SU-DHL-6 (cell line): ENCODE data around the gene POLR2H.

Source experiments
- H2AFZ ChIP-seq: fragments of 200-600 bp; sonication (generic); 2 replicates; pipeline ENCODE4 v1.6.1; 2014; ENCODE audit warnings: low read depth, mild to moderate bottlenecking, moderate library complexity, mixed read lengths, antibody characterized with exemption, low read length; ENCODE audit not compliant: severe bottlenecking
- H3F3A ChIP-seq: fragments of 200-600 bp; shearing (Covaris generic); 2 replicates; pipeline ENCODE4 v1.6.0; 2016; ENCODE audit warnings: antibody characterized with exemption, mild to moderate bottlenecking; ENCODE audit not compliant: insufficient read depth
- H3K27ac ChIP-seq: fragments of 200-600 bp; sonication (generic); 2 replicates; pipeline ENCODE4 v1.5.1; 2016; ENCODE audit warnings: low read depth, mild to moderate bottlenecking, low read length, moderate library complexity, mixed read lengths
- H3K27me3 ChIP-seq: fragments of 200-600 bp; sonication (generic), shearing (Covaris generic); 2 replicates; pipeline ENCODE4 v1.6.0; 2014; ENCODE audit warnings: mild to moderate bottlenecking, low read length
- H3K36me3 ChIP-seq: fragments of 200-600 bp; sonication (generic); 2 replicates; pipeline ENCODE4 v1.6.1; 2014; ENCODE audit warnings: mild to moderate bottlenecking, low read length, mixed read lengths
- H3K4me2 ChIP-seq: fragments of 300-600, 200-600 bp; shearing (Covaris generic), sonication (generic); 2 replicates; pipeline ENCODE4 v1.6.0; 2014; ENCODE audit warnings: low read length, low read depth, mild to moderate bottlenecking; ENCODE audit not compliant: poor library complexity, severe bottlenecking
- H3K4me3 ChIP-seq: fragments of 200-600 bp; sonication (generic); 2 replicates; pipeline ENCODE4 v1.5.1; 2014; ENCODE audit warnings: antibody characterized with exemption, low read length, mild to moderate bottlenecking, mixed read lengths; ENCODE audit not compliant: insufficient read depth, poor library complexity, severe bottlenecking
- H3K79me2 ChIP-seq: fragments of 200-600 bp; sonication (generic); 2 replicates; pipeline ENCODE4 v1.6.1; 2014; ENCODE audit warnings: mild to moderate bottlenecking, low read length, moderate library complexity; ENCODE audit not compliant: insufficient read depth
- H3K9ac ChIP-seq: fragments of 200-600 bp; sonication (generic); 2 replicates; pipeline ENCODE4 v1.7.0; 2014; ENCODE audit warnings: mild to moderate bottlenecking, low read length
- H3K9me2 ChIP-seq: fragments of 200-600 bp; sonication (generic); replicated peaks from 2 replicates; pipeline ENCODE4 v1.6.1; 2014; ENCODE audit warnings: low read length; ENCODE audit not compliant: insufficient read depth
- H3K9me3 ChIP-seq: fragments of 200-600 bp; sonication (generic); 2 replicates; pipeline ENCODE4 v1.6.1; 2014; ENCODE audit warnings: low read length, mixed read lengths; ENCODE audit not compliant: insufficient read depth
- H4K20me1 ChIP-seq: fragments of 200-600 bp; sonication (generic); 2 replicates; pipeline ENCODE4 v1.6.1; 2014; ENCODE audit warnings: low read depth, mild to moderate bottlenecking, antibody characterized with exemption, low read length, moderate library complexity, mixed read lengths
- EZH2phosphoT487 ChIP-seq: fragments of 200-600 bp; sonication (generic), shearing (Covaris generic); conservative IDR thresholded peaks from 2 replicates; pipeline ENCODE4 v1.6.1; 2018; ENCODE audit warnings: mild to moderate bottlenecking, antibody characterized with exemption, low read length, moderate library complexity, mixed read lengths
- TF ChIP-seq, protein P1 (sequence below): fragments of 200-600 bp; sonication (generic); IDR thresholded peaks from one replicate; pipeline ENCODE4 v1.5.1; 2017; ENCODE audit warnings: antibody characterized with exemption, mild to moderate bottlenecking, low read length, moderate library complexity; ENCODE audit not compliant: insufficient read depth, poor library complexity, severe bottlenecking

The POLR2H gene

DNA sequence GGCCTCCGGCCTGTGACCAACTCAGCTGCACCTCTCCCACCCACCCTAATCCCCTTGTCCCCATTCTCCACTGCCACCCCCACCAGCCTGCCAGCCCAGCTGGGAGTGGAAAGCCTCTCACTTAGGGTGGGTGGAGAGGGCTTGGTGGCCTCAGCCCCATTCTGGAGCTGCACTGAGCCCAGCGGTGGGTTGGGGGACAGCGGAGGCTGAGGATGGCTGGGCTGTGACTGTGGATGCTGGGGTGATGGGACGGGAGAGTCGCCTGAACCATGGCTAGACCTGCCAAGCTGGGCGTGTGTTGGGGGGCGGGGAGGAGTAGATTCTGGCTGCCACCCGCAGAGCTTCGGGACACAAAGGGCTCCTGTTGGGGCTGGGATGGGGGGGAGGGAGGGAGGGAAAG is 1.9 kb upstream of the POLR2H start:
- Histone ChIP-seq H2AFZ (no peak overlapping the region), H3K36me3 (no peaks in the 10 kb centered on the region), H3K27ac (no peak overlapping the region), H4K20me1 (no peaks in the 10 kb centered on the region; the same call in 1 of the 2 replicates), H3K27me3 (no peaks in the 10 kb centered on the region), H3F3A (no peaks in the 10 kb centered on the region), H3K9me3 (no peaks in the 10 kb centered on the region), H3K79me2 (peaks cover 13% of the 10 kb centered on the region), H3K4me2 (no peak overlapping the region), H3K9ac (no peak overlapping the region), H3K9me2 (no peaks in the 10 kb centered on the region), H3K4me3 (no peak overlapping the region)
- TF ChIP-seq, protein P1, sequence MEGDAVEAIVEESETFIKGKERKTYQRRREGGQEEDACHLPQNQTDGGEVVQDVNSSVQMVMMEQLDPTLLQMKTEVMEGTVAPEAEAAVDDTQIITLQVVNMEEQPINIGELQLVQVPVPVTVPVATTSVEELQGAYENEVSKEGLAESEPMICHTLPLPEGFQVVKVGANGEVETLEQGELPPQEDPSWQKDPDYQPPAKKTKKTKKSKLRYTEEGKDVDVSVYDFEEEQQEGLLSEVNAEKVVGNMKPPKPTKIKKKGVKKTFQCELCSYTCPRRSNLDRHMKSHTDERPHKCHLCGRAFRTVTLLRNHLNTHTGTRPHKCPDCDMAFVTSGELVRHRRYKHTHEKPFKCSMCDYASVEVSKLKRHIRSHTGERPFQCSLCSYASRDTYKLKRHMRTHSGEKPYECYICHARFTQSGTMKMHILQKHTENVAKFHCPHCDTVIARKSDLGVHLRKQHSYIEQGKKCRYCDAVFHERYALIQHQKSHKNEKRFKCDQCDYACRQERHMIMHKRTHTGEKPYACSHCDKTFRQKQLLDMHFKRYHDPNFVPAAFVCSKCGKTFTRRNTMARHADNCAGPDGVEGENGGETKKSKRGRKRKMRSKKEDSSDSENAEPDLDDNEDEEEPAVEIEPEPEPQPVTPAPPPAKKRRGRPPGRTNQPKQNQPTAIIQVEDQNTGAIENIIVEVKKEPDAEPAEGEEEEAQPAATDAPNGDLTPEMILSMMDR: no peak
- no peak for TF ChIP-seq EZH2phosphoT487

DNA sequence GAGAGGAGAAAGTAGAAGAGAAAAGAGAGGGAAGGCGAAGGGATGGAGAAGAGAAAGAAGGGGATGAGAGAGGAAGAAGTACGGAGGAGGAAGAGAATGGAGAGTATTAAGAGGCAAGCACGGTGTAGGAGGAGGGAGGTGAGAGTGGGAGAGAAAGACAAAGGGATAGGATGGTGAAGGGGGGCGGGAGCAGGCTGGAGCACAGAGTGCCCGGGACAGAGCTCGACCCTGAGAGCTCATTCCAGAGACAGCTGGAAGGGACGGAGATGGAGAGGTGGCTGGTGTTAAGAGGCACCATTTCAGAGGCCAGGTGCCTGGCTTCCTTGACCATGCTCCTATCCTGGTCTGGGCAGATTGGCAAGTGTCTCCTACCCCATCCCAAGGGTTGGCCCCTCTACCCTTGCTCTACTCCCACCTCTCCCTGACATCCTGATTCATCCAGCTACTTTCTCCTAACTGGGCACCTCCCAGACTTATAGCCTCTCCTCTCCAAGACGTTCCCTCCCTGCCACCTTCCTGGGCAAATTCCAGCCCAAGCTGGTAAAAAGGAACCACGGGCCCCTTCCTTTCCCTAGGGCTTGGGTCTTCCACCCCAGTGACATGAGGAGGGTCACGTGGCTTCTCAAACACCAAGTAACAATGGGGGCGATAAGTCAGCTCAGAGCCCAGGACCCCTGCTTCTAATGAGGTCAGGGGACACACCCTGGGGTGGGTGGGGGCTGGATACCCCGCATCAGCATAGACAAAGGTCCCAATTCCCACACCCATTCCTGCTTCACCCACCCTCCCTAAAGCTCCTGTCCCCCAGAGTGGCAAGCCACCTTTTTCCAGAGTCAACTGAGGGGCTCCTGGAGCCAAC is 1.2 kb upstream of the POLR2H start:
- H3K27ac ChIP-seq: no peak overlapping the region
- no peaks in the 10 kb centered on the region; the same call in 1 of the 2 replicates for H4K20me1 ChIP-seq
- H3K36me3 ChIP-seq: peaks cover 5% of the 10 kb centered on the region; the same call in 1 of the 2 replicates
- H3K9ac ChIP-seq: no peak overlapping the region
- H3K9me2 ChIP-seq: no peaks in the 10 kb centered on the region
- no peak overlapping the region for H2AFZ ChIP-seq
- no peaks in the 10 kb centered on the region for H3K9me3 ChIP-seq
- no peaks in the 10 kb centered on the region for H3F3A ChIP-seq
- TF ChIP-seq, protein P1: no peak
- no peak for TF ChIP-seq EZH2phosphoT487
- no peak overlapping the region for H3K4me3 ChIP-seq
- no peak overlapping the region for H3K4me2 ChIP-seq
- H3K79me2 ChIP-seq: peaks cover 20% of the 10 kb centered on the region
- no peaks in the 10 kb centered on the region for H3K27me3 ChIP-seq

DNA sequence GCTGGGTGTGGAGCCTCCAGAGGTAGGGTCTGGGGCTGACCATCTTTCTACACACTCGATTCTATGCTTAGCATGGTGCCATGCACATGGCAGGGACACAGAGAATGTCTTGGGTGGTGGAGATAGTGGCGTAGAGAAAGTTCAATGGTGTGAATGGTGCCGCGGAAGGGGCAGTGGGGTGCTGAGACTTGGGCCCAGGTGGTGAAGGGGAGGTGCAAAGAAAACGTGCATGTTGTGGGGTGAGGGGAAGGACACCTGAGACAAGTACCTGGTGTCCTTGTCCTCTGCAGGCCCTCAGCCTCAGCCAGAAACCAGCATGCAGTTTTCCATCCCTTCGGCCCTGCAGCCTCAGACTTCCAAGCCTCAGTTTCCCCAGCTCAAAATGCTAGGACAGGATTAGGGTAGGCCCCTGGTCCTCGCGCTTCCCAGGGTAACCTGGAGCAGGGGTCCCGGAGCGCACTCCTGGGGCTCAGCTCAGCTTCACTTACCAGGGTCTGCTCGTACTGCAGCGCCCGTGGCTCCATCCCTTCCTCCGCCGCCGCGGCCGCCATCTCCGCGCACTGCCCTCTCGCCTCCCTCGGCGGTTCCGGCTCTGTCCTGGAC is 480 bp upstream of the POLR2H start:
- peak overlapping the region; percentile 85 for H3K4me2 ChIP-seq
- H4K20me1 ChIP-seq: no peaks in the 10 kb centered on the region; the same call in 1 of the 2 replicates
- H3F3A ChIP-seq: no peaks in the 10 kb centered on the region
- H3K27ac ChIP-seq: no peak overlapping the region
- H3K4me3 ChIP-seq: peak overlapping the region; percentile 71
- H3K27me3 ChIP-seq: no peaks in the 10 kb centered on the region
- H2AFZ ChIP-seq: peak overlapping the region; percentile 86
- H3K79me2 ChIP-seq: peaks cover 20% of the 10 kb centered on the region
- no peaks in the 10 kb centered on the region for H3K9me2 ChIP-seq
- H3K9me3 ChIP-seq: no peaks in the 10 kb centered on the region
- H3K9ac ChIP-seq: peak overlapping the region; percentile 75
- peaks cover 5% of the 10 kb centered on the region; the same call in 1 of the 2 replicates for H3K36me3 ChIP-seq
- no peak for TF ChIP-seq EZH2phosphoT487
- TF ChIP-seq, protein P1: no peak
